Liver (tissue), 9 donors: Measurements from ENCODE around the gene RHBDF2. TPM values are rescaled to one million over a fixed set of nuclear protein-coding genes. Genes with fewer than 3 reads are reported as not detected.

Source experiments
- DNase-seq: peaks from one replicate; pipeline ENCODE4 v3.0.0-alpha.2; 2017; ENCODE audit warnings: low spot score
- H3K27ac ChIP-seq, 2 donors: one replicate each; pipeline ENCODE4 v1.7.0; 2013; ENCODE audit warnings: inconsistent platforms in 2 of 2, low read length in 2 of 2, control low read depth in 1 of 2, low read depth in 1 of 2, mild to moderate bottlenecking in 1 of 2
- H3K27me3 ChIP-seq, 4 donors: one replicate each; pipeline versions ENCODE4 v1.6.1 to v1.7.0; 2013; ENCODE audit warnings: low read length in 3 of 4, inconsistent platforms in 1 of 4, mild to moderate bottlenecking in 1 of 4, moderate library complexity in 1 of 4; ENCODE audit not compliant: control insufficient read depth in 4 of 4, insufficient read depth in 4 of 4
- H3K36me3 ChIP-seq, 4 donors: one replicate each; pipeline versions ENCODE4 v1.6.1 to v1.7.0; 2013; ENCODE audit warnings: low read length in 3 of 4, mild to moderate bottlenecking in 3 of 4, low read depth in 1 of 4, moderate library complexity in 1 of 4; ENCODE audit not compliant: control insufficient read depth in 4 of 4, insufficient read depth in 3 of 4
- H3K4me1 ChIP-seq, 4 donors: one replicate each; pipeline versions ENCODE4 v1.6.1 to v1.7.0; 2013; ENCODE audit warnings: low read length in 3 of 4, mild to moderate bottlenecking in 3 of 4, moderate library complexity in 1 of 4; ENCODE audit not compliant: control insufficient read depth in 4 of 4, insufficient read depth in 4 of 4
- H3K4me3 ChIP-seq, 3 donors: one replicate each; pipeline versions ENCODE4 v1.6.1 to v1.7.0; 2013; ENCODE audit warnings: low read length in 3 of 3, control low read depth in 1 of 3, low read depth in 1 of 3, mild to moderate bottlenecking in 1 of 3
- H3K9ac ChIP-seq, 2 donors: one replicate each; pipeline ENCODE4 v1.7.0; 2013; ENCODE audit warnings: low read length in 2 of 2, mild to moderate bottlenecking in 2 of 2, moderate library complexity in 2 of 2, control low read depth in 1 of 2, low read depth in 1 of 2
- H3K9me3 ChIP-seq, 4 donors: one replicate each; pipeline versions ENCODE4 v1.6.1 to v1.7.0; 2013; ENCODE audit warnings: low read length in 3 of 4; ENCODE audit not compliant: control insufficient read depth in 4 of 4
- EGR1 ChIP-seq, 2 donors: IDR thresholded peaks; 2 replicates each; pipeline ENCODE4 v1.6.1; 2016 to 2018; ENCODE audit warnings: antibody characterized with exemption in 2 of 2, low read depth in 2 of 2
- FOXA1 ChIP-seq: IDR thresholded peaks from 2 replicates; pipeline ENCODE4 v1.6.1; 2016; ENCODE audit warnings: antibody characterized with exemption
- FOXA2 ChIP-seq: IDR thresholded peaks from 2 replicates; pipeline ENCODE4 v1.6.1; 2016; ENCODE audit warnings: antibody characterized with exemption
- GABPA ChIP-seq, 2 donors: IDR thresholded peaks in 1 of 2; conservative IDR thresholded peaks in 1 of 2; 2 replicates each; pipeline ENCODE4 v1.6.1; 2016; ENCODE audit warnings: antibody characterized with exemption in 2 of 2, mild to moderate bottlenecking in 1 of 2, moderate library complexity in 1 of 2
- HNF4A ChIP-seq, 2 donors: conservative IDR thresholded peaks; 2 replicates each; pipeline ENCODE4 v1.6.1; 2016; ENCODE audit warnings: antibody characterized with exemption in 2 of 2, mild to moderate bottlenecking in 2 of 2
- HNF4G ChIP-seq: IDR thresholded peaks from 2 replicates; pipeline ENCODE4 v1.6.1; 2016; ENCODE audit warnings: antibody characterized with exemption
- JUND ChIP-seq, 2 donors: IDR thresholded peaks; 2 replicates each; pipeline ENCODE4 v1.6.1; 2016; ENCODE audit warnings: antibody characterized with exemption in 2 of 2
- NR2F2 ChIP-seq: IDR thresholded peaks from 2 replicates; pipeline ENCODE4 v1.6.1; 2016; ENCODE audit warnings: antibody characterized with exemption
- RAD21 ChIP-seq, 2 donors: IDR thresholded peaks; 2 replicates each; pipeline ENCODE4 v1.6.1; 2016; ENCODE audit warnings: antibody characterized with exemption in 2 of 2, mild to moderate bottlenecking in 2 of 2
- RXRA ChIP-seq, 2 donors: IDR thresholded peaks; 2 replicates each; pipeline ENCODE4 v1.6.1; 2017 to 2018; ENCODE audit warnings: antibody characterized with exemption in 2 of 2, mild to moderate bottlenecking in 1 of 2
- SP1 ChIP-seq: IDR thresholded peaks from 2 replicates; pipeline ENCODE4 v1.6.1; 2018; ENCODE audit warnings: antibody characterized with exemption, mild to moderate bottlenecking
- TAF1 ChIP-seq: conservative IDR thresholded peaks from 2 replicates; pipeline ENCODE4 v1.6.1; 2016; ENCODE audit warnings: antibody characterized with exemption, mild to moderate bottlenecking
- YY1 ChIP-seq: IDR thresholded peaks from 2 replicates; pipeline ENCODE4 v1.6.1; 2016; ENCODE audit warnings: antibody characterized with exemption, mild to moderate bottlenecking
- WGBS: extraction: QIAGEN DNeasy Blood & Tissue Kit; methylation state at CpG from one replicate; pipeline ENCODE4 v1.1.7; 2013; 5-methylcytosine and 5-hydroxymethylcytosine counted together
- polyA plus RNA-seq, 2 donors: library from polyadenylated mRNA; stranded (reverse) in 1 of 2; unstranded in 1 of 2; fragments of 200-250 nt in 1 of 2; fragments of >200 nt in 1 of 2; fragmentation: Nextera tagmentation in 1 of 2; extraction: Ambion mirVana in 1 of 2; gene quantifications; one replicate each; pipeline versions ENCODE4 v1.2.1 to v1.2.3, GENCODE V29; 2013 to 2015
- total RNA-seq, 2 donors: library from RNA; depleted of rRNA; stranded (reverse); fragments of >200 nt; gene quantifications; one replicate each; pipeline ENCODE4 v1.2.3, GENCODE V29; 2014
- TF ChIP-seq, protein P1 (sequence below): IDR thresholded peaks from 2 replicates; pipeline ENCODE4 v1.6.1; 2016; ENCODE audit warnings: antibody characterized with exemption
- TF ChIP-seq, protein P2 (sequence below): IDR thresholded peaks from 2 replicates; pipeline ENCODE4 v1.6.1; 2016; ENCODE audit warnings: antibody characterized with exemption
- TF ChIP-seq, protein P3 (sequence below): fragments of 150-350 bp; IDR thresholded peaks from 2 replicates; pipeline ENCODE4 v1.5.1; 2017; ENCODE audit warnings: improper control_type of control experiment, low read depth, low read length; ENCODE audit not compliant: missing input control
- TF ChIP-seq, protein P4 (sequence below): IDR thresholded peaks from 2 replicates; pipeline ENCODE4 v1.6.1; 2016; ENCODE audit warnings: antibody characterized with exemption, mild to moderate bottlenecking
- TF ChIP-seq, protein P5 (sequence below): IDR thresholded peaks from 2 replicates; pipeline ENCODE4 v1.6.1; 2016; ENCODE audit warnings: antibody characterized with exemption
- donor health status: healthy.
- donor health status: healthy.
- donor health status: healthy.
- donor health status: healthy.
- donor health status: healthy.

Gene RHBDF2
- total and polyA plus RNA-seq, 4 donors: 2.9 to 6.7 (median 4.6) TPM

DNA sequence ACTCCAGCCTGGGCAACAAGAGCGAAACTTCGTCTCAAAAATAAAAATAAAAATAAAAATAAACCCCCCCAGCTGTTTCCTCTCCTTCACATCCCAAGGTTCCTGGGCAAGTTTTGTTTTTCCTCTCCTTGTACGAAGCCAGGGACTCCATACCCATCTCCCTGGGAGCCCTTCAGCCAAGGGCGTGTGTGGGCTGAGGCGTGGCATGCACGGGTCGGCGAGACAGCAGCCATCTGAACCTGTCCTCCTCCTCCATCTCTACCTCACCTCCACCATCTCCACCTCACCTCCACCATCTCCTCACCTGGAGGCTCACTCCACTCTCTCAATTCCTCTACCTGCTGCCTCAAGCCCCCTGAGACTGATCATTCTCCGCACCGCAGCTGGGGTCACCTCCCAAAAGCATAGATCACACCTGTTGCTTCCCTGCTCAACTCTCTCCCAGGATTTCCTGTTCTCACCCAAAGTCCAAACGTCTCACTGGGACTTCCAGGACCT is 16.9 kb downstream of the RHBDF2 start (continued):
- TF ChIP-seq, protein P1, sequence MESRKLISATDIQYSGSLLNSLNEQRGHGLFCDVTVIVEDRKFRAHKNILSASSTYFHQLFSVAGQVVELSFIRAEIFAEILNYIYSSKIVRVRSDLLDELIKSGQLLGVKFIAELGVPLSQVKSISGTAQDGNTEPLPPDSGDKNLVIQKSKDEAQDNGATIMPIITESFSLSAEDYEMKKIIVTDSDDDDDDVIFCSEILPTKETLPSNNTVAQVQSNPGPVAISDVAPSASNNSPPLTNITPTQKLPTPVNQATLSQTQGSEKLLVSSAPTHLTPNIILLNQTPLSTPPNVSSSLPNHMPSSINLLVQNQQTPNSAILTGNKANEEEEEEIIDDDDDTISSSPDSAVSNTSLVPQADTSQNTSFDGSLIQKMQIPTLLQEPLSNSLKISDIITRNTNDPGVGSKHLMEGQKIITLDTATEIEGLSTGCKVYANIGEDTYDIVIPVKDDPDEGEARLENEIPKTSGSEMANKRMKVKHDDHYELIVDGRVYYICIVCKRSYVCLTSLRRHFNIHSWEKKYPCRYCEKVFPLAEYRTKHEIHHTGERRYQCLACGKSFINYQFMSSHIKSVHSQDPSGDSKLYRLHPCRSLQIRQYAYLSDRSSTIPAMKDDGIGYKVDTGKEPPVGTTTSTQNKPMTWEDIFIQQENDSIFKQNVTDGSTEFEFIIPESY: no peak
- TF ChIP-seq RXRA (IDR thresholded peaks at IDR 0.05): no peak
- TF ChIP-seq JUND (IDR thresholded peaks at IDR 0.05): no peak
- no peak for TF ChIP-seq YY1
- TF ChIP-seq, protein P2, sequence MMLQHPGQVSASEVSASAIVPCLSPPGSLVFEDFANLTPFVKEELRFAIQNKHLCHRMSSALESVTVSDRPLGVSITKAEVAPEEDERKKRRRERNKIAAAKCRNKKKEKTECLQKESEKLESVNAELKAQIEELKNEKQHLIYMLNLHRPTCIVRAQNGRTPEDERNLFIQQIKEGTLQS: no peak

DNA sequence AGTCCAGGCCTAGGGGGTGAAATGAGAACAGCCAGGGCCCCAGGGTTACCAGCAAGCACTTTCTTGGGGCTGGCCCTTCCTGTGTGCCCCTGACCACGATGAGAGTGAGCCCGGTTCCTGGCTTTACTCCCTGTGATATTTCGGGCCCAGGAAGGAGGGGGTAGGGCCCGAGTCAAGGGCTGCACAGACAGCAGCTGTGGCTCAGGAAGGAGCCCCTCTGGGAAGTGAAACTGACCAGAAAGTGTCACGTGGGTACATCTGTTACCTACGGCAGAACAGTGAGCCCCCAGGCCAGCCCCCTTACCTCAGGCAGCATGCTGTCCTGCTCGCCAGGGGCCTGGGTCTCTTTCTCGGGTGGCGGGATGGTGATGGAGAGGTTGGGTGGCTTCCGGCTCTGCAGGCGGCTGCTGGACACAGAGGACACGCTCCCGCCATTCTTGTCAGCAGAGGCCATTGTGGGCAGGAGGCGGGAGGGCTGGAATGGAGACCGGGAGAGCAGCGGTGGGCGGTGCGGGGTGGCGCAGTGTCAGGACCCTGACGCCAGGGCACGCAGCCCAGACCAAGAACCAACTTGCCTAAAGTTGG is 20.1 kb downstream of the RHBDF2 start:
- DNase-seq: no peak
- no peak for TF ChIP-seq RAD21 (IDR thresholded peaks at IDR 0.05)
- TF ChIP-seq GABPA (IDR thresholded peaks at IDR 0.05 in 1 of 2, conservative IDR thresholded peaks at IDR 0.05 in 1 of 2): no peak
- no peak for TF ChIP-seq JUND (IDR thresholded peaks at IDR 0.05)
- TF ChIP-seq, protein P1: no peak
- no peak for TF ChIP-seq FOXA1
- no peak for TF ChIP-seq SP1
- no peak for TF ChIP-seq NR2F2
- no peak for TF ChIP-seq HNF4A (conservative IDR thresholded peaks at IDR 0.05)
- TF ChIP-seq, protein P3, sequence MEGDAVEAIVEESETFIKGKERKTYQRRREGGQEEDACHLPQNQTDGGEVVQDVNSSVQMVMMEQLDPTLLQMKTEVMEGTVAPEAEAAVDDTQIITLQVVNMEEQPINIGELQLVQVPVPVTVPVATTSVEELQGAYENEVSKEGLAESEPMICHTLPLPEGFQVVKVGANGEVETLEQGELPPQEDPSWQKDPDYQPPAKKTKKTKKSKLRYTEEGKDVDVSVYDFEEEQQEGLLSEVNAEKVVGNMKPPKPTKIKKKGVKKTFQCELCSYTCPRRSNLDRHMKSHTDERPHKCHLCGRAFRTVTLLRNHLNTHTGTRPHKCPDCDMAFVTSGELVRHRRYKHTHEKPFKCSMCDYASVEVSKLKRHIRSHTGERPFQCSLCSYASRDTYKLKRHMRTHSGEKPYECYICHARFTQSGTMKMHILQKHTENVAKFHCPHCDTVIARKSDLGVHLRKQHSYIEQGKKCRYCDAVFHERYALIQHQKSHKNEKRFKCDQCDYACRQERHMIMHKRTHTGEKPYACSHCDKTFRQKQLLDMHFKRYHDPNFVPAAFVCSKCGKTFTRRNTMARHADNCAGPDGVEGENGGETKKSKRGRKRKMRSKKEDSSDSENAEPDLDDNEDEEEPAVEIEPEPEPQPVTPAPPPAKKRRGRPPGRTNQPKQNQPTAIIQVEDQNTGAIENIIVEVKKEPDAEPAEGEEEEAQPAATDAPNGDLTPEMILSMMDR: no peak
- no peak for TF ChIP-seq YY1
- no peak for TF ChIP-seq RXRA (IDR thresholded peaks at IDR 0.05)
- TF ChIP-seq HNF4G: no peak
- TF ChIP-seq, protein P4, sequence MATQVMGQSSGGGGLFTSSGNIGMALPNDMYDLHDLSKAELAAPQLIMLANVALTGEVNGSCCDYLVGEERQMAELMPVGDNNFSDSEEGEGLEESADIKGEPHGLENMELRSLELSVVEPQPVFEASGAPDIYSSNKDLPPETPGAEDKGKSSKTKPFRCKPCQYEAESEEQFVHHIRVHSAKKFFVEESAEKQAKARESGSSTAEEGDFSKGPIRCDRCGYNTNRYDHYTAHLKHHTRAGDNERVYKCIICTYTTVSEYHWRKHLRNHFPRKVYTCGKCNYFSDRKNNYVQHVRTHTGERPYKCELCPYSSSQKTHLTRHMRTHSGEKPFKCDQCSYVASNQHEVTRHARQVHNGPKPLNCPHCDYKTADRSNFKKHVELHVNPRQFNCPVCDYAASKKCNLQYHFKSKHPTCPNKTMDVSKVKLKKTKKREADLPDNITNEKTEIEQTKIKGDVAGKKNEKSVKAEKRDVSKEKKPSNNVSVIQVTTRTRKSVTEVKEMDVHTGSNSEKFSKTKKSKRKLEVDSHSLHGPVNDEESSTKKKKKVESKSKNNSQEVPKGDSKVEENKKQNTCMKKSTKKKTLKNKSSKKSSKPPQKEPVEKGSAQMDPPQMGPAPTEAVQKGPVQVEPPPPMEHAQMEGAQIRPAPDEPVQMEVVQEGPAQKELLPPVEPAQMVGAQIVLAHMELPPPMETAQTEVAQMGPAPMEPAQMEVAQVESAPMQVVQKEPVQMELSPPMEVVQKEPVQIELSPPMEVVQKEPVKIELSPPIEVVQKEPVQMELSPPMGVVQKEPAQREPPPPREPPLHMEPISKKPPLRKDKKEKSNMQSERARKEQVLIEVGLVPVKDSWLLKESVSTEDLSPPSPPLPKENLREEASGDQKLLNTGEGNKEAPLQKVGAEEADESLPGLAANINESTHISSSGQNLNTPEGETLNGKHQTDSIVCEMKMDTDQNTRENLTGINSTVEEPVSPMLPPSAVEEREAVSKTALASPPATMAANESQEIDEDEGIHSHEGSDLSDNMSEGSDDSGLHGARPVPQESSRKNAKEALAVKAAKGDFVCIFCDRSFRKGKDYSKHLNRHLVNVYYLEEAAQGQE: no peak
- TF ChIP-seq, protein P5, sequence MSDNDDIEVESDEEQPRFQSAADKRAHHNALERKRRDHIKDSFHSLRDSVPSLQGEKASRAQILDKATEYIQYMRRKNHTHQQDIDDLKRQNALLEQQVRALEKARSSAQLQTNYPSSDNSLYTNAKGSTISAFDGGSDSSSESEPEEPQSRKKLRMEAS: no peak
- no peak for TF ChIP-seq FOXA2
- TF ChIP-seq TAF1: no peak
- no peak for TF ChIP-seq EGR1 (IDR thresholded peaks at IDR 0.05; ENCODE audit: low read depth in 2 of 2)
- TF ChIP-seq, protein P2: no peak
- 80% methylated on average over 21 of the region's 21 CpGs for WGBS
- peaks cover 0 to 8% (median 3%) of the 10 kb centered on the region in 4 donors for H3K36me3 ChIP-seq
- H3K9me3 ChIP-seq: no peaks in the 10 kb centered on the region
- no peak overlapping the region for H3K4me3 ChIP-seq
- no peak overlapping the region for H3K9ac ChIP-seq
- H3K27ac ChIP-seq: no peak overlapping the region
- H3K4me1 ChIP-seq: no peaks in the 10 kb centered on the region
- H3K27me3 ChIP-seq: no peaks in the 10 kb centered on the region
